H54 (cell line): ENCODE measurements around the gene CRYBA4.

ENCODE experiments used
- DNase-seq: peaks from one replicate; pipeline ENCODE4 v3.0.0; 2011; ENCODE audit warnings: low spot score, mixed read lengths; ENCODE audit not compliant: insufficient read length
- FAIRE-seq: peaks from 3 replicates; lab custom pipeline; 2011; peaks lifted over from hg19 to GRCh38; lab: Jason Lieb, UNC
- POLR2A ChIP-seq: IDR thresholded peaks from 2 replicates; pipeline ENCODE4 v1.6.1; 2011; ENCODE audit warnings: low read depth, mild to moderate bottlenecking, low read length

The CRYBA4 gene

GRCh38 chr22:26587991-26588613 lies 33.7 kb upstream of the CRYBA4 start:
- DNase-seq (no peak), FAIRE-seq (no peak)

GRCh38 chr22:26588729-26589366 lies 32.9 kb upstream of the CRYBA4 start:
- no peak for DNase-seq
- TF ChIP-seq POLR2A, result no peak
- no peak for FAIRE-seq

More at GRCh38 chr22:26587991-26588613, 33.7 kb upstream of the CRYBA4 start:
- TF ChIP-seq POLR2A, result no peak

- FAIRE-seq (no peak), DNase-seq (peak; percentile 17)
- TF ChIP-seq POLR2A, result no peak
Measured at GRCh38 chr22:26589367-26589844, 32.4 kb upstream of the CRYBA4 start.

DNA sequence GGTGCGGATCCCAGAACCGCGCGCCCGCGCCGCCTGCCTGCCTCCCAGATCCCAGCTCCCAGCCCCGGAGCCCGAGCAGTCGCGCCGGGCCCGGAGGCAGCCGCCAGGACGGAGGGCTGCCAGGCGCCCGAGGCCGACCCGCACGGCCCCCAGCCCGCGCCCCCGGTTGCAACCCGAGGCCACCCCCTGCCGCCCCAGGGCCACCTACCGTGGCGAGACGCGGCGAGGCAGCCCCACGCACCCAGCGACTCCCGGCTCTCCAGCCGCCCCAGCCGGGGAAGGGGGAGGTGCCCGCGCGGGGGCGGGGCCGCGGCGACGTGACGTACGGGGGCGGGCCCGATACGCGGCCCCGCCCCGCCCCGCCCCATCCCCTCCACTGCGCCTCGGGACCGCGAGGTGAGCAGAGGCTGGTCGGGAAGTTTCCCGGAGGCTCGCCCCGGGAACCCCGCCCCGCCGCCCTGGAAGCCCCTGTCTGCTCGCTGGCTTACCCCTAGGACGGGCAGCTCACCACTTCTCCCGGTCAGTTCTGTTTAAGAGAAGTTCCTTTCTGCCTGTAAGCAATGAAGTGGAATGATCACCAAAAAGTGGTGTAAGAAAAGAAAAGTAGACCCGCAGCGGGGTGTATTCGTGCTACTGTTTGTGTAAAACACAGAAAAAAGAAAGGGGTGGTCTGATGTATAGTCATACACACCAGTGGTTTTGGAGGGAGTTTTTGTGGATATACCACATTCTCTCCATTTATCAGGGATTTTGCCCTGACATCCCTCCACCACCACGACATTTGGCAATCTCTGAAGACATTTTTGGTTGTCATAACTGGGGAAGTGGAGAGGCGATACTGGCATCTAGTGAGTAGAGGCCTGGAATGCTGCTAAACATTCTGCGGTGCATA lies 31.7 kb upstream of the CRYBA4 start, which contains the start of gene TPST2:
TPST2 (minus strand) TSS at position 288 of the 892 bp plus-strand sequence. CDS start 48,502 bp downstream, outside the sequence.
- DNase-seq (peak; percentile 54), FAIRE-seq (no peak)
- peak; percentile 77 for TF ChIP-seq POLR2A

DNA sequence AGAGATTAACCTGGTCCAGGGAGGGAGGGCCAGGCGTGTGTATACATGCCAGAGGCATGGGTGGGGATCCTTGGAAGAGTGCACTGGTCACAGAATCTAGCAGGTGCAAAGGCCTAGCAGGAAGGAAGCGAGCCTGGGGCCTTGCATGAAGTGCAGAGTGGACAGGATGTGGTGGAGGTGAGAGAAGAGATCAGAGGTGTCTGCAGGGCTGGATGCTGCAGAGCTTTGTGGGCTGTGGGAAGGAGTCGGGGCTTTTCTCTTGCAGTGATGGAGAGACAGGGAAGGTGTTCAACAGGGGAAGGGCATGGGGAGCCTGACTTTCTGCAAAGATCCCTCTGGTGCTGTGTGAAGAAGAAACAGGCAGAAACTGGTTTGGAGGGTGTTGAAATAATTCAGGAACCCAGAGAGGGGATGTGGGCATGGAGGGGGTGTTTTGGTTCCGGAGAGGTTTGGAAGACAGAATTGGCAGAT lies 29.3 kb upstream of the CRYBA4 start:
- FAIRE-seq (no peak), DNase-seq (no peak)
- TF ChIP-seq POLR2A, result no peak

DNA sequence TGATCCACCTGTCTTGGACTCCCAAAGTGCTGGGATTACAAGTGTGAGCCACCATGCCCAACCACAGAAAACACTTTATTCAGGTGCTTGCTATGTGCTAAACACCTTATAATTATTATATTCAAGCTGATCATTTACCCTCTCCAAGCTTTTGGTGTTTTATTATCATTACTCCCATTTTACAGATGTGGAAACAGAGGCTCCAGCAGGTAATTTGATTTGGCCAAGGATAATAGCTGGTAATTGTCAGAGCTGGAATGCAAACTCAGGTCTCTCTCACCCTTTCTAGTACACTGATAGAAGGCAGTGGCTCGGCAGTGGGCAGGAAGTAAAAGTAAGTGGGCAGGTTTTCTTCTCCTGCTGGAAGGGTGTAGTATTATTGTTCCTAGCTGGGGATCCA lies 28.0 kb upstream of the CRYBA4 start:
- FAIRE-seq (no peak), DNase-seq (no peak)
- no peak for TF ChIP-seq POLR2A

DNA sequence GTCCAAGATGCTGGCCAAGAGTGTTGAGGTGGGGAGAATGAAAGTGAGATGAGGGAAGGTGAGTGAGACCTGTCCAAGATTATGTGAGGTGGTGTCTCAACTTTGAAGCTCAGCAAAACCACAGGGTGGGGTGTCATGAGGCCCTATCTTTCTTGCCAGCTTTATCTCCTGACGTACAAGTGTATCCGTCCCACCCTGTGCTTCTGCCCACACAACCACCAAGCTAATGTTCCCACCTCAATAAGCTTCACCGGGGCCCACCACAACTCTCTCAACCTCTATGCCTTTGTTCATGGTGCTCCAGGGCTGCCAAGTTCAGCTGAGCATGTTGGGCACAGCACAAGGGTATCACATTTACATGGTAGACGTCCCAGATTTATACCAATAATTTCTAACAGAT lies 24.7 kb upstream of the CRYBA4 start:
- no peak for TF ChIP-seq POLR2A

DNA sequence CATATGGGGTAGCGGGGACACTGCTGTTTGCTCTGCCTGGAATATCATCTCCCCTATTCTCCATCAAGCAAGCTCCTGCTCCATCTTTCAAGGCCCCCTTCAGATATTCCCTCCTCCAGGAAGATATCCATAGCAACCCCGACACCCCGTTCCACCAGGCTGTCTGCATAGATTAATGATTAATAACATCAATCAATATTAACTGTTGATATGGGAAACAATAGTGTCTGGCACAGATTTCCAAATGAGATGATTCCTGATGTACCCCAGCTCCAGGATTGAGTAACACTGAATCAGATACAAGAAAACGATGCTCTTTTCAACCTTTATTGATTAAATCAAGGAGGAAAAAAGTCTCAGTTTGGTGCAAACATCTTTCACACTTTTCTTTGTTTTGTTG lies 24.3 kb upstream of the CRYBA4 start:
- FAIRE-seq (no peak), DNase-seq (no peak)
- no peak for TF ChIP-seq POLR2A

More for the DNA sequence above, 24.7 kb upstream of the CRYBA4 start:
- FAIRE-seq (no peak), DNase-seq (no peak)

GRCh38 chr22:26599505-26599904 lies 22.3 kb upstream of the CRYBA4 start:
- TF ChIP-seq POLR2A, result no peak
- DNase-seq, result no peak
- no peak for FAIRE-seq

- FAIRE-seq, result no peak
- no peak for TF ChIP-seq POLR2A
Measured at GRCh38 chr22:26601726-26602125, 20.0 kb upstream of the CRYBA4 start.

DNA sequence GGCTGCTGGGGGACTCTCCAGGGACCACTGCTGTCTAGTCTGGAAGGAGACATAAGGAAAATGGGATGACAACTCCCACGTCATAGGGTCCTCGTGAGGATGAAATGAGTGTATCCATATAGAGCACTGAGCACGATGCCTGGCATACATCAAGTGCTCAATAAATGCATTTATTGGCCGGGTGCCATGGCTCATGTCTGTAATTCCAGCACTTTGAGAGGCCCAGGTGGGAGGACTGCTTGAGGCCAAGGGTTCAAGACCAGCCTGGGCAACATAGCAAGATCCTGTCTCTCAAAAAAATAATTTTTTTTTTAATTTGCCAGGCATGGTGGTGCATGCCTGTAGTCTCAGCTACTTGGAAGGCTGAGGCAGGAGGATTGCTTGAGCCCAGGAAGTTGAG lies 19.6 kb upstream of the CRYBA4 start:
- no peak for TF ChIP-seq POLR2A
- DNase-seq (no peak), FAIRE-seq (no peak)

More at GRCh38 chr22:26601726-26602125, 20.0 kb upstream of the CRYBA4 start:
- DNase-seq, result no peak

DNA sequence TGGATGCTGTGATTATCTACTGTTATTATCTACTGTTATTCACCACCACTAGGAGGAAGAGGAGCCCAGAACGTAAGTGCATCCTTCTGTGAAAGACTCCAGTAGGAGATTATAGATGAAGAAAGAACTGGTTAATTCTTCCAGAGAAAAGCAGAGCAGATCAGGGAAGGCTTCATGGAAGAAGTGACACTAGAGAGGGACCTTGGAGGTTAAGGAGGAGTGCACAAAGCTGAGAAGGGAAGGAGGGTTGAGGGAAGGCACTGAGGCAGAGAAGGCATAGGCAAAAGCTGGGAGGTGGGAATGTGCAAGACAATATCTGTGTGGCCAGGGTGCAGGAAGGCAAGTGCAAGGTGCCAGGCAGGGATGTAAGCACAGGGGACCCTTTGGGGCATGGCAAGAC lies 17.4 kb upstream of the CRYBA4 start:
- TF ChIP-seq POLR2A, result no peak
- DNase-seq, result no peak
- FAIRE-seq, result no peak

GRCh38 chr22:26606611-26607010 lies 15.2 kb upstream of the CRYBA4 start:
- no peak for DNase-seq
- FAIRE-seq, result no peak
- no peak for TF ChIP-seq POLR2A

GRCh38 chr22:26608129-26608528 lies 13.6 kb upstream of the CRYBA4 start:
- no peak for FAIRE-seq
- TF ChIP-seq POLR2A, result no peak
- no peak for DNase-seq
